ENCODE data around the gene SNX2.
A peak's percentile ranks its signal among the peaks of the same experiment; 100 is the strongest.

Gene SNX2

GRCh38 chr5:122773619-122774018, 1.3 kb upstream of the SNX2 start:
- TF ChIP-seq CTCF (conservative IDR thresholded peaks at IDR 0.05), result no peak
- no peak overlapping the region for H3K27ac ChIP-seq

- H3K27ac ChIP-seq, result peak overlapping the region; percentile 88
- TF ChIP-seq CTCF (conservative IDR thresholded peaks at IDR 0.05), result no peak
These were observed 390 bp upstream of the SNX2 start for GRCh38 chr5:122774519-122774860.

GRCh38 chr5:122775550-122776542, 966 bp downstream of the SNX2 start:
- TF ChIP-seq CTCF (conservative IDR thresholded peaks at IDR 0.05), result no peak
- peak overlapping the region; percentile 88 for H3K27ac ChIP-seq

- no peak overlapping the region for H3K27ac ChIP-seq
- no peak for TF ChIP-seq CTCF (conservative IDR thresholded peaks at IDR 0.05)
These were observed 3.3 kb downstream of the SNX2 start for GRCh38 chr5:122778157-122778556.

GRCh38 chr5:122779451-122779850, 4.6 kb downstream of the SNX2 start:
- TF ChIP-seq CTCF (conservative IDR thresholded peaks at IDR 0.05), result no peak
- H3K27ac ChIP-seq, result no peak overlapping the region

GRCh38 chr5:122780296-122780695, 5.4 kb downstream of the SNX2 start:
- no peak overlapping the region for H3K27ac ChIP-seq
- no peak for TF ChIP-seq CTCF (conservative IDR thresholded peaks at IDR 0.05)

GRCh38 chr5:122781465-122781864, 6.6 kb downstream of the SNX2 start:
- no peak overlapping the region for H3K27ac ChIP-seq
- TF ChIP-seq CTCF (conservative IDR thresholded peaks at IDR 0.05), result no peak

All from VCaP (cell line).